Astrocyte (in vitro differentiated cells and primary cell): ENCODE data around the gene ARHGEF37. TPM values are rescaled to one million over a fixed set of nuclear protein-coding genes. Genes with fewer than 3 reads are reported as not detected.

Experiments used
- DNase-seq: peaks from one replicate; pipeline ENCODE4 v3.0.0-alpha.2; 2010; ENCODE audit warnings: low read depth
- FAIRE-seq: peaks from 2 replicates; lab custom pipeline; 2011; peaks lifted over from hg19 to GRCh38; lab: Jason Lieb, UNC
- H2AFZ ChIP-seq: 2 replicates; pipeline ENCODE4 v1.6.0; 2012; ENCODE audit warnings: low read depth, low read length, inconsistent platforms
- H3K27ac ChIP-seq: 2 replicates; pipeline ENCODE4 v1.5.1; 2011; ENCODE audit warnings: low read depth, low read length, inconsistent platforms
- H3K27me3 ChIP-seq: 2 replicates; pipeline ENCODE4 v1.6.0; 2011; ENCODE audit warnings: low read length, inconsistent platforms; ENCODE audit not compliant: insufficient read depth
- H3K36me3 ChIP-seq: 2 replicates; pipeline ENCODE4 v1.5.1; 2011; ENCODE audit warnings: low read length, inconsistent platforms; ENCODE audit not compliant: insufficient read depth
- H3K4me1 ChIP-seq: 2 replicates; pipeline ENCODE4 v1.5.1; 2011; ENCODE audit warnings: low read length, inconsistent platforms; ENCODE audit not compliant: insufficient read depth
- H3K4me2 ChIP-seq: 2 replicates; pipeline ENCODE4 v1.6.0; 2012; ENCODE audit warnings: low read length, inconsistent platforms
- H3K4me3 ChIP-seq: 2 replicates; pipeline ENCODE4 v1.5.1; 2011; ENCODE audit warnings: low read depth, mild to moderate bottlenecking, low read length, inconsistent platforms; ENCODE audit not compliant: insufficient read depth
- H3K79me2 ChIP-seq: 2 replicates; pipeline ENCODE4 v1.6.0; 2012; ENCODE audit warnings: mild to moderate bottlenecking, low read length, inconsistent platforms; ENCODE audit not compliant: insufficient read depth
- H3K9ac ChIP-seq: 2 replicates; pipeline ENCODE4 v1.6.0; 2012; ENCODE audit warnings: mild to moderate bottlenecking, low read length, inconsistent platforms
- H3K9me3 ChIP-seq: 2 replicates; pipeline ENCODE4 v1.5.1; 2012; ENCODE audit warnings: low read depth, mild to moderate bottlenecking, low read length, inconsistent platforms; ENCODE audit not compliant: insufficient read depth
- H4K20me1 ChIP-seq: 2 replicates; pipeline ENCODE4 v1.6.0; 2012; ENCODE audit warnings: low read length, inconsistent platforms; ENCODE audit not compliant: insufficient read depth
- H3K27ac Mint-ChIP-seq: one replicate; pipeline ENCODE4 v1.8.0; 2021; ENCODE audit warnings: mild to moderate bottlenecking, mixed read lengths; ENCODE audit not compliant: unreplicated experiment
- H3K27me3 Mint-ChIP-seq: one replicate; pipeline ENCODE4 v1.8.0; 2021; ENCODE audit warnings: low read depth, mixed read lengths; ENCODE audit not compliant: unreplicated experiment
- H3K36me3 Mint-ChIP-seq: one replicate; pipeline ENCODE4 v1.8.0; 2021; ENCODE audit warnings: low read depth, mixed read lengths; ENCODE audit not compliant: unreplicated experiment
- H3K4me1 Mint-ChIP-seq: one replicate; pipeline ENCODE4 v1.8.0; 2021; ENCODE audit warnings: low read depth, mixed read lengths; ENCODE audit not compliant: unreplicated experiment
- H3K4me3 Mint-ChIP-seq: one replicate; pipeline ENCODE4 v1.8.0; 2021; ENCODE audit warnings: mild to moderate bottlenecking, moderate library complexity, mixed read lengths; ENCODE audit not compliant: unreplicated experiment
- H3K9me3 Mint-ChIP-seq: one replicate; pipeline ENCODE4 v1.8.0; 2021; ENCODE audit warnings: mild to moderate bottlenecking, mixed read lengths; ENCODE audit not compliant: unreplicated experiment
- CTCF ChIP-seq: IDR thresholded peaks from 2 replicates; pipeline ENCODE4 v1.5.1; 2011; ENCODE audit warnings: low read depth, mild to moderate bottlenecking, inconsistent platforms, low read length, moderate library complexity; ENCODE audit not compliant: insufficient read depth
- EZH2 ChIP-seq: IDR thresholded peaks from 2 replicates; pipeline ENCODE4 v1.6.1; 2012; ENCODE audit warnings: mild to moderate bottlenecking, low read length, inconsistent platforms; ENCODE audit not compliant: insufficient read depth
- total RNA-seq: library from RNA; stranded (reverse); gene quantifications from 2 replicates; pipeline ENCODE4 v1.2.1, GENCODE V29; 2021

Gene ARHGEF37
- total RNA-seq, 1 donor from 2014 or later, result 2.3 TPM

- Histone ChIP-seq H3K79me2 (no peaks in the 10 kb centered on the region), H3K9me3 (no peaks in the 10 kb centered on the region), H2AFZ (no peak overlapping the region), H3K4me1 (no peaks in the 10 kb centered on the region), H3K4me2 (no peak overlapping the region), H3K36me3 (no peaks in the 10 kb centered on the region), H4K20me1 (no peaks in the 10 kb centered on the region), H3K9ac (no peak overlapping the region), H3K27ac (no peak overlapping the region), H3K4me3 (no peak overlapping the region), H3K27me3 (peaks cover 21% of the 10 kb centered on the region)
- TF ChIP-seq CTCF (no peak), EZH2 (no peak)
- no peak for DNase-seq
- no peaks in the 10 kb centered on the region for H3K36me3 Mint-ChIP-seq
- H3K27me3 Mint-ChIP-seq, result peaks cover 33% of the 10 kb centered on the region
- H3K9me3 Mint-ChIP-seq, result peaks cover 3% of the 10 kb centered on the region
- peaks cover 8% of the 10 kb centered on the region for H3K4me1 Mint-ChIP-seq
- no peak overlapping the region for H3K4me3 Mint-ChIP-seq
- FAIRE-seq, result no peak
- H3K27ac Mint-ChIP-seq, result no peak overlapping the region
These were observed 96.4 kb downstream of the ARHGEF37 start for GRCh38 chr5:149677731-149678130.

DNA sequence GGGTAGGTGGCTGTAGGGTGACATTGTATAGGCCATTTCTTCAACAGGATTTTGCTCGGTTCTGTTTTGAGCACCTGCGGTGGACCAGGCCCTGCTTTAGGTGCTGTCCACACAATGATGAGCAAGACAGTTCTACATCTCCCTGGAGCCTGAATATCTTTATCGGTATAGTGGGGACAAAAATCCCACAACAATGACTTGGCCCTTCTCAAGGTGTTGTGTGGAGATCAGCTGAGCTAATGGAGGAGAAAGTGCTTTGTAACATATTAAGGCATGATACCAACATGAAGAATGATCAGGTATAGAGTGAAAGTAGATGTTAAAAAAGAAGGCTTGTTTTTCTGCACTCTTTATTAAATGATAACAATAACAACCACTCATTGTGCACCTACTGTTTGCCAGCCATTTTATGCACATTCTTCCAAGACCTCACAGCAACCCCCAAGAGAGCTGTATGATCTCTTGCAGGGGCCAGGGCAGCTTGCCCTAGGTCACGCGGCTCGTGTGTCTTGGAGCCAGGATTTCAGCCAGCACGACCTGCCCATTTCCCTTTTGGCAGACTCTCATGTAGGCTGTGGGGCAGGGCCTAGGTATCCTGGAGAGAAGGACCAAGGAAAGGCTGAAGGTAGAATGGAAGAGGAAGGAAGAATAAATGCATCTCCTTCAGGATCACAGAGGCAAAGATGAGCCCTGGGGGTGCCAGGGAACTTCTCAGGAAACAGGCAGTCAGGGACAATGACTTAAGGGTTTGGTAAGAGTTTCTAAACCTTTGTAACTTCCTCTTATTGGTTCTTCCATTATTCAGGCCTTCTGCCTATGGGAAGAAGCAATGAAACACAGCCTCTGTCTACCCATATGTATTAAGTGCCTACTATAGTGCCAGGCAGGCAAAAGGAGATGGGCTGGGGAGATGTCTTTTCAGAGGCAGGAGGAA is 98.8 kb downstream of the ARHGEF37 start:
- peaks cover 35% of the 10 kb centered on the region for H3K27me3 ChIP-seq
- H3K27me3 Mint-ChIP-seq, result peaks cover 40% of the 10 kb centered on the region
- H3K36me3 Mint-ChIP-seq, result no peaks in the 10 kb centered on the region
- H3K9me3 ChIP-seq, result no peaks in the 10 kb centered on the region
- H3K27ac ChIP-seq, result no peak overlapping the region
- peaks cover 8% of the 10 kb centered on the region for H3K4me1 Mint-ChIP-seq
- H3K9ac ChIP-seq, result no peak overlapping the region
- no peak for TF ChIP-seq EZH2
- no peak for TF ChIP-seq CTCF
- no peaks in the 10 kb centered on the region for H3K79me2 ChIP-seq
- FAIRE-seq (no peak), DNase-seq (no peak)
- H3K4me3 Mint-ChIP-seq, result no peak overlapping the region
- H3K4me3 ChIP-seq, result no peak overlapping the region
- no peaks in the 10 kb centered on the region for H3K36me3 ChIP-seq
- no peaks in the 10 kb centered on the region for H4K20me1 ChIP-seq
- H3K4me2 ChIP-seq, result no peak overlapping the region
- peaks cover 3% of the 10 kb centered on the region for H3K9me3 Mint-ChIP-seq
- H3K4me1 ChIP-seq, result no peaks in the 10 kb centered on the region
- no peak overlapping the region for H3K27ac Mint-ChIP-seq
- H2AFZ ChIP-seq, result no peak overlapping the region

- peaks cover 37% of the 10 kb centered on the region for H3K27me3 ChIP-seq
- Mint-ChIP-seq H3K9me3 (peaks cover 3% of the 10 kb centered on the region), H3K4me3 (no peak overlapping the region), H3K27ac (no peak overlapping the region), H3K4me1 (peaks cover 2% of the 10 kb centered on the region), H3K27me3 (peaks cover 40% of the 10 kb centered on the region), H3K36me3 (no peaks in the 10 kb centered on the region)
- no peak overlapping the region for H3K4me2 ChIP-seq
- FAIRE-seq (no peak), DNase-seq (no peak)
- H4K20me1 ChIP-seq, result no peaks in the 10 kb centered on the region
- no peaks in the 10 kb centered on the region for H3K4me1 ChIP-seq
- no peak overlapping the region for H3K9ac ChIP-seq
- H3K79me2 ChIP-seq, result no peaks in the 10 kb centered on the region
- H2AFZ ChIP-seq, result no peak overlapping the region
- no peak overlapping the region for H3K4me3 ChIP-seq
- TF ChIP-seq CTCF (no peak), EZH2 (no peak)
- H3K9me3 ChIP-seq, result no peaks in the 10 kb centered on the region
- no peaks in the 10 kb centered on the region for H3K36me3 ChIP-seq
- no peak overlapping the region for H3K27ac ChIP-seq
These were observed 99.5 kb downstream of the ARHGEF37 start for GRCh38 chr5:149680810-149681221.
